SK-N-SH treated with all-trans-retinoic acid at 6 μM for 48 hours (cell line): ENCODE results near the gene ADARB2.

ENCODE experiments used
- RARB ChIP-seq: fragments of 250-450 bp; sonication (Bioruptor Pico); IDR thresholded peaks from 2 replicates; pipeline ENCODE4 v1.8.0; 2021; ENCODE audit warnings: mild to moderate bottlenecking, moderate library complexity
- TCF4 ChIP-seq: fragments of 250-450 bp; sonication (Bioruptor Pico); IDR thresholded peaks from 2 replicates; pipeline ENCODE4 v1.8.0; 2021; ENCODE audit warnings: mild to moderate bottlenecking, moderate library complexity, borderline replicate concordance
- TOX ChIP-seq: fragments of 250-450 bp; sonication (Bioruptor Pico); IDR thresholded peaks from 2 replicates; pipeline ENCODE4 v1.8.0; 2021; ENCODE audit warnings: mild to moderate bottlenecking, moderate library complexity, borderline replicate concordance
- ZC3H10 ChIP-seq: fragments of 250-450 bp; sonication (Bioruptor Pico); IDR thresholded peaks from 2 replicates; pipeline ENCODE4 v1.5.1; 2021; ENCODE audit warnings: mild to moderate bottlenecking, moderate library complexity
- ZFP30 ChIP-seq: fragments of 450-650 bp; formaldehyde crosslinking; IDR thresholded peaks from 2 replicates; pipeline ENCODE4 v1.5.0; 2022; ENCODE audit warnings: mild to moderate bottlenecking, moderate library complexity
- ZNF565 ChIP-seq: fragments of 450-650 bp; formaldehyde crosslinking; conservative IDR thresholded peaks from 2 replicates; pipeline ENCODE4 v1.5.0; 2020; ENCODE audit warnings: low read depth, mild to moderate bottlenecking, moderate library complexity
- TF ChIP-seq, protein P1 (sequence below): fragments of 250-450 bp; sonication (Bioruptor Pico); IDR thresholded peaks from 2 replicates; pipeline ENCODE4 v1.8.0; 2020; ENCODE audit warnings: mild to moderate bottlenecking, moderate library complexity, borderline replicate concordance
- TF ChIP-seq, protein P2 (sequence below): fragments of 250-450 bp; sonication (Bioruptor Pico); IDR thresholded peaks from 2 replicates; pipeline ENCODE4 v1.5.1; 2020; ENCODE audit warnings: low read depth, mild to moderate bottlenecking, moderate library complexity
- TF ChIP-seq, protein P3 (sequence below): fragments of 250-450 bp; sonication (Bioruptor Pico); IDR thresholded peaks from 2 replicates; pipeline ENCODE4 v1.5.0; 2020; ENCODE audit warnings: mild to moderate bottlenecking, moderate library complexity
- TF ChIP-seq, protein P4 (sequence below): fragments of 250-450 bp; sonication (Bioruptor Pico); IDR thresholded peaks from 2 replicates; pipeline ENCODE4 v1.5.1; 2021; ENCODE audit warnings: mild to moderate bottlenecking, moderate library complexity

DNA sequence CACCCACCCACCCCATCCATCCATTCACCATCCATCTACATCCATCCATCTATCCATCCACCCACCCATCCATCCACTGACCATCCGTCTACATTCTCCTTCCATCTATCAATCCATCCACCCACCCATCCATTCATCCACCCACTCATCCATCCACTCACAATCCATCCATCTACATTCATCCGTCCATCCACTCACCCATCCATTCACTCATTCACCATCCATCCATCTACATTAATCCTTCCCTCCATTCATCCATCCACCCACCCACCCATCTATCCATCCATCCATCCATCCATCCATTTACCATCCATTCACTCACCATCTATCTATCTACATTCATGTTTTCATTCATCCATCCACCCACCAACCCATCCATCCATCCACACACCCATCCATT lies 292.5 kb downstream of the ADARB2 start:
- TF ChIP-seq, protein P1, sequence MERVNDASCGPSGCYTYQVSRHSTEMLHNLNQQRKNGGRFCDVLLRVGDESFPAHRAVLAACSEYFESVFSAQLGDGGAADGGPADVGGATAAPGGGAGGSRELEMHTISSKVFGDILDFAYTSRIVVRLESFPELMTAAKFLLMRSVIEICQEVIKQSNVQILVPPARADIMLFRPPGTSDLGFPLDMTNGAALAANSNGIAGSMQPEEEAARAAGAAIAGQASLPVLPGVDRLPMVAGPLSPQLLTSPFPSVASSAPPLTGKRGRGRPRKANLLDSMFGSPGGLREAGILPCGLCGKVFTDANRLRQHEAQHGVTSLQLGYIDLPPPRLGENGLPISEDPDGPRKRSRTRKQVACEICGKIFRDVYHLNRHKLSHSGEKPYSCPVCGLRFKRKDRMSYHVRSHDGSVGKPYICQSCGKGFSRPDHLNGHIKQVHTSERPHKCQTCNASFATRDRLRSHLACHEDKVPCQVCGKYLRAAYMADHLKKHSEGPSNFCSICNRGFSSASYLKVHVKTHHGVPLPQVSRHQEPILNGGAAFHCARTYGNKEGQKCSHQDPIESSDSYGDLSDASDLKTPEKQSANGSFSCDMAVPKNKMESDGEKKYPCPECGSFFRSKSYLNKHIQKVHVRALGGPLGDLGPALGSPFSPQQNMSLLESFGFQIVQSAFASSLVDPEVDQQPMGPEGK (CRISPR knock-in tag) = no peak
- TF ChIP-seq, protein P2, sequence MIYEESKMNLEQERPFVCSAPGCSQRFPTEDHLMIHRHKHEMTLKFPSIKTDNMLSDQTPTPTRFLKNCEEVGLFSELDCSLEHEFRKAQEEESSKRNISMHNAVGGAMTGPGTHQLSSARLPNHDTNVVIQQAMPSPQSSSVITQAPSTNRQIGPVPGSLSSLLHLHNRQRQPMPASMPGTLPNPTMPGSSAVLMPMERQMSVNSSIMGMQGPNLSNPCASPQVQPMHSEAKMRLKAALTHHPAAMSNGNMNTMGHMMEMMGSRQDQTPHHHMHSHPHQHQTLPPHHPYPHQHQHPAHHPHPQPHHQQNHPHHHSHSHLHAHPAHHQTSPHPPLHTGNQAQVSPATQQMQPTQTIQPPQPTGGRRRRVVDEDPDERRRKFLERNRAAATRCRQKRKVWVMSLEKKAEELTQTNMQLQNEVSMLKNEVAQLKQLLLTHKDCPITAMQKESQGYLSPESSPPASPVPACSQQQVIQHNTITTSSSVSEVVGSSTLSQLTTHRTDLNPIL = no peak
- TF ChIP-seq ZNF565 (CRISPR knock-in tag) (no peak), TOX (CRISPR knock-in tag) (no peak), ZC3H10 (no peak), RARB (no peak), TCF4 (CRISPR knock-in tag) (no peak), ZFP30 (CRISPR knock-in tag) (no peak)
- TF ChIP-seq, protein P3, sequence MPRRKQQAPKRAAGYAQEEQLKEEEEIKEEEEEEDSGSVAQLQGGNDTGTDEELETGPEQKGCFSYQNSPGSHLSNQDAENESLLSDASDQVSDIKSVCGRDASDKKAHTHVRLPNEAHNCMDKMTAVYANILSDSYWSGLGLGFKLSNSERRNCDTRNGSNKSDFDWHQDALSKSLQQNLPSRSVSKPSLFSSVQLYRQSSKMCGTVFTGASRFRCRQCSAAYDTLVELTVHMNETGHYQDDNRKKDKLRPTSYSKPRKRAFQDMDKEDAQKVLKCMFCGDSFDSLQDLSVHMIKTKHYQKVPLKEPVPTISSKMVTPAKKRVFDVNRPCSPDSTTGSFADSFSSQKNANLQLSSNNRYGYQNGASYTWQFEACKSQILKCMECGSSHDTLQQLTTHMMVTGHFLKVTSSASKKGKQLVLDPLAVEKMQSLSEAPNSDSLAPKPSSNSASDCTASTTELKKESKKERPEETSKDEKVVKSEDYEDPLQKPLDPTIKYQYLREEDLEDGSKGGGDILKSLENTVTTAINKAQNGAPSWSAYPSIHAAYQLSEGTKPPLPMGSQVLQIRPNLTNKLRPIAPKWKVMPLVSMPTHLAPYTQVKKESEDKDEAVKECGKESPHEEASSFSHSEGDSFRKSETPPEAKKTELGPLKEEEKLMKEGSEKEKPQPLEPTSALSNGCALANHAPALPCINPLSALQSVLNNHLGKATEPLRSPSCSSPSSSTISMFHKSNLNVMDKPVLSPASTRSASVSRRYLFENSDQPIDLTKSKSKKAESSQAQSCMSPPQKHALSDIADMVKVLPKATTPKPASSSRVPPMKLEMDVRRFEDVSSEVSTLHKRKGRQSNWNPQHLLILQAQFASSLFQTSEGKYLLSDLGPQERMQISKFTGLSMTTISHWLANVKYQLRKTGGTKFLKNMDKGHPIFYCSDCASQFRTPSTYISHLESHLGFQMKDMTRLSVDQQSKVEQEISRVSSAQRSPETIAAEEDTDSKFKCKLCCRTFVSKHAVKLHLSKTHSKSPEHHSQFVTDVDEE (CRISPR knock-in tag) = no peak
- TF ChIP-seq, protein P4, sequence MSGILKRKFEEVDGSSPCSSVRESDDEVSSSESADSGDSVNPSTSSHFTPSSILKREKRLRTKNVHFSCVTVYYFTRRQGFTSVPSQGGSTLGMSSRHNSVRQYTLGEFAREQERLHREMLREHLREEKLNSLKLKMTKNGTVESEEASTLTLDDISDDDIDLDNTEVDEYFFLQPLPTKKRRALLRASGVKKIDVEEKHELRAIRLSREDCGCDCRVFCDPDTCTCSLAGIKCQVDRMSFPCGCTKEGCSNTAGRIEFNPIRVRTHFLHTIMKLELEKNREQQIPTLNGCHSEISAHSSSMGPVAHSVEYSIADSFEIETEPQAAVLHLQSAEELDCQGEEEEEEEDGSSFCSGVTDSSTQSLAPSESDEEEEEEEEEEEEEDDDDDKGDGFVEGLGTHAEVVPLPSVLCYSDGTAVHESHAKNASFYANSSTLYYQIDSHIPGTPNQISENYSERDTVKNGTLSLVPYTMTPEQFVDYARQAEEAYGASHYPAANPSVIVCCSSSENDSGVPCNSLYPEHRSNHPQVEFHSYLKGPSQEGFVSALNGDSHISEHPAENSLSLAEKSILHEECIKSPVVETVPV (CRISPR knock-in tag) = no peak
